ENCODE measurements around the gene B4GALNT3. TPM values are rescaled to one million over a fixed set of nuclear protein-coding genes. Genes with fewer than 3 reads are reported as not detected.
A peak's percentile ranks its signal among the peaks of the same experiment; 100 is the strongest.
"Not testable (repeated sequence)": the region's sequence is repeated elsewhere in the genome, so short reads cannot be mapped to it uniquely, and the experiment has no call there.

The B4GALNT3 gene
- total RNA-seq, 1 donor from 2014 or later: 12.7 TPM

GRCh38 chr12:575948-576614 is 116.3 kb downstream of the B4GALNT3 start:
- peak; percentile 73 for DNase-seq

GRCh38 chr12:576615-577110 is 116.9 kb downstream of the B4GALNT3 start:
- no peak for DNase-seq

- DNase-seq: not testable (repeated sequence)
Measured at GRCh38 chr12:577994-578747, 118.4 kb downstream of the B4GALNT3 start.

GRCh38 chr12:578748-579419 is 119.1 kb downstream of the B4GALNT3 start:
- DNase-seq: no peak

- DNase-seq: no peak
Measured at GRCh38 chr12:579420-580110, 119.8 kb downstream of the B4GALNT3 start.

GRCh38 chr12:580813-581212 is 121.1 kb downstream of the B4GALNT3 start:
- no peak for DNase-seq

GRCh38 chr12:581321-581720 is 121.6 kb downstream of the B4GALNT3 start:
- no peak for DNase-seq

- no peak for DNase-seq
Measured at GRCh38 chr12:581746-582145, 122.0 kb downstream of the B4GALNT3 start.

GRCh38 chr12:583251-583869 is 123.6 kb downstream of the B4GALNT3 start:
- no peak for DNase-seq

GRCh38 chr12:585062-586061 is 125.6 kb downstream of the B4GALNT3 start:
- no peak for DNase-seq

- DNase-seq: no peak
Measured at GRCh38 chr12:586318-587071, 126.8 kb downstream of the B4GALNT3 start.

GRCh38 chr12:587132-588023 is 127.6 kb downstream of the B4GALNT3 start:
- no peak for DNase-seq

GRCh38 chr12:588024-588322 is 128.2 kb downstream of the B4GALNT3 start:
- no peak for DNase-seq

- DNase-seq: no peak
Measured at GRCh38 chr12:588646-589045, 128.9 kb downstream of the B4GALNT3 start.

GRCh38 chr12:590206-590750 is 130.5 kb downstream of the B4GALNT3 start:
- DNase-seq: no peak

- no peak for DNase-seq
Measured at GRCh38 chr12:591167-592023, 131.7 kb downstream of the B4GALNT3 start.

GRCh38 chr12:592024-592505 is 132.3 kb downstream of the B4GALNT3 start:
- no peak for DNase-seq
